Ovary (tissue), 9 donors: ENCODE measurements around the gene ADAMTS17. TPM values are rescaled to one million over a fixed set of nuclear protein-coding genes. Genes with fewer than 3 reads are reported as not detected.

ENCODE experiments used
- DNase-seq, 5 donors: peaks; one replicate each; pipeline ENCODE4 v3.0.0-alpha.2; 2019 to 2020
- H3K27ac ChIP-seq, 2 donors: fragments of 200-600 bp; one replicate each; pipeline versions ENCODE4 v1.5.1 to v1.8.0; 2019 to 2022
- H3K27me3 ChIP-seq: fragments of 200-600 bp; one replicate; pipeline ENCODE4 v1.8.0; 2022
- H3K36me3 ChIP-seq: fragments of 200-600 bp; sonication (generic); one replicate; pipeline ENCODE4 v1.5.1; 2019
- H3K4me1 ChIP-seq: one replicate; pipeline ENCODE4 v1.8.1; 2013; ENCODE audit warnings: mild to moderate bottlenecking, moderate library complexity; ENCODE audit not compliant: insufficient read depth
- H3K4me3 ChIP-seq: fragments of 200-600 bp; sonication (generic); one replicate; pipeline ENCODE4 v1.5.1; 2017
- H3K9me3 ChIP-seq, 2 donors: fragments of 200-600 bp in 1 of 2; sonication (generic) in 1 of 2; one replicate each; pipeline versions ENCODE4 v1.5.1 to v1.8.1; 2013 to 2019; ENCODE audit warnings: mild to moderate bottlenecking in 1 of 2, moderate library complexity in 1 of 2
- CTCF ChIP-seq, 3 donors: fragments of 450-650 bp in 2 of 3; fragments of 200-600 bp in 1 of 3; IDR thresholded peaks; one replicate each; pipeline versions ENCODE4 v1.5.1 to v1.8.0; 2016 to 2022; ENCODE audit warnings: antibody characterized with exemption in 3 of 3, mild to moderate bottlenecking in 1 of 3
- EP300 ChIP-seq: sonication (generic); formaldehyde crosslinking; IDR thresholded peaks from one replicate; pipeline ENCODE4 v1.6.1; 2017; ENCODE audit warnings: antibody characterized with exemption
- POLR2A ChIP-seq: fragments of 450-650 bp; IDR thresholded peaks from one replicate; pipeline ENCODE4 v1.6.1; 2017; ENCODE audit warnings: antibody characterized with exemption, mild to moderate bottlenecking, moderate library complexity
- WGBS, 3 donors: extraction: QIAGEN DNeasy Blood & Tissue Kit in 1 of 3; methylation state at CpG; one replicate each; pipeline versions ENCODE4 v1.1.5 to v1.1.7; 2013 to 2017; 5-methylcytosine and 5-hydroxymethylcytosine counted together
- intact Hi-C, 4 donors: fragments of 100-400 bp; cut with DNase I; formaldehyde crosslinking; loops; one replicate each; pipeline versions ENCODE4 v1.11.0 to v1.15.1; 2022 to 2023
- polyA plus RNA-seq, 2 donors: library from polyadenylated mRNA; stranded (reverse); fragments of 200-250 nt in 1 of 2; fragments of 350-450 nt in 1 of 2; fragmentation: Illumina TruSeq in 1 of 2; extraction: RNeasy Lipid Tissue Mini Kit (QIAGEN cat#74804) in 1 of 2; gene quantifications; one replicate each; pipeline ENCODE4 v1.2.3, GENCODE V29; 2013 to 2014
- total RNA-seq, 7 donors: library from RNA; depleted of rRNA in 2 of 7; stranded (reverse); fragments of >200 nt in 2 of 7; fragmentation: NEBNext Ultra II Directional in 3 of 7; extraction: Animal tissue kit (Norgen Biotek cat#: 25700) in 3 of 7; gene quantifications; one replicate each; pipeline versions ENCODE4 v1.1.0 to v1.2.4, GENCODE V29; 2016 to 2023
- donor health status: DM: no; HTN: no; CAD: no; lungs with moderate emphysema.
- donor health status: DM: no; HTN: no; CAD: no.
- donor health status: Bipolar disorder and iron deficiency.
- donor health status: DM: yes; HTN: yes; CAD: no.
- donor health status: DM: no; HTN: no; CAD: no.
- donor health status: DM: yes; HTN: yes; CAD: no.

ADAMTS17 gene
- total and polyA plus RNA-seq, 9 donors: 1.3 to 11.3 (median 5.9) TPM

- Histone ChIP-seq H3K9me3 (no peaks in the 10 kb centered on the region), H3K4me1 (no peaks in the 10 kb centered on the region), H3K4me3 (no peak overlapping the region), H3K27ac (no peak overlapping the region), H3K27me3 (no peaks in the 10 kb centered on the region), H3K36me3 (no peaks in the 10 kb centered on the region)
- intact Hi-C loops: loop anchor here in 2 of 4 donors (5.0 to 10.0 kb wide), 2 partner anchors 198 to 376 kb away; no protein-coding TSS in a partner anchor
- TF ChIP-seq POLR2A (no peak), EP300 (no peak), CTCF (IDR thresholded peaks at IDR 0.05) (no peak)
- DNase-seq: no peak
- WGBS, 3 donors: 92 to 96% (median 93%) methylated on average over 12 of the region's 12 CpGs
These were observed 11.1 kb downstream of the ADAMTS17 start for GRCh38 chr15:100330629-100331215.

GRCh38 chr15:100330221-100330620, 11.6 kb downstream of the ADAMTS17 start:
- WGBS, 3 donors: 88 to 90% (median 89%) methylated on average over 10 of the region's 10 CpGs
- Histone ChIP-seq H3K9me3 (no peaks in the 10 kb centered on the region), H3K4me3 (no peak overlapping the region), H3K36me3 (no peaks in the 10 kb centered on the region), H3K27ac (no peak overlapping the region), H3K4me1 (no peaks in the 10 kb centered on the region), H3K27me3 (no peaks in the 10 kb centered on the region)
- intact Hi-C loops: loop anchor here in 2 of 4 donors (5.0 to 10.0 kb wide), 2 partner anchors 198 to 375 kb away; no protein-coding TSS in a partner anchor
- DNase-seq: no peak
- TF ChIP-seq POLR2A: no peak
- no peak for TF ChIP-seq CTCF (IDR thresholded peaks at IDR 0.05)
- TF ChIP-seq EP300: no peak

GRCh38 chr15:100328796-100329195, 13.0 kb downstream of the ADAMTS17 start:
- WGBS, 3 donors: 69 to 78% (median 70%) methylated on average over 9 of the region's 9 CpGs
- intact Hi-C loops: no loop called here
- Histone ChIP-seq H3K27me3 (no peaks in the 10 kb centered on the region), H3K9me3 (no peaks in the 10 kb centered on the region), H3K4me3 (no peak overlapping the region), H3K36me3 (no peaks in the 10 kb centered on the region), H3K4me1 (no peaks in the 10 kb centered on the region), H3K27ac (no peak overlapping the region)
- DNase-seq: no peak
- TF ChIP-seq CTCF (IDR thresholded peaks at IDR 0.05): no peak
- no peak for TF ChIP-seq EP300
- no peak for TF ChIP-seq POLR2A

- TF ChIP-seq CTCF (IDR thresholded peaks at IDR 0.05) (no peak), POLR2A (no peak), EP300 (no peak)
- H3K4me1 ChIP-seq: no peaks in the 10 kb centered on the region
- 95 to 99% (median 95%) methylated on average over 4 of the region's 4 CpGs for WGBS, 3 donors
- no peak overlapping the region for H3K27ac ChIP-seq
- DNase-seq: no peak
- no peak overlapping the region for H3K4me3 ChIP-seq
- no peaks in the 10 kb centered on the region for H3K27me3 ChIP-seq
- no peaks in the 10 kb centered on the region for H3K36me3 ChIP-seq
- H3K9me3 ChIP-seq: no peaks in the 10 kb centered on the region
- intact Hi-C loops: no loop called here
These were observed 22.9 kb downstream of the ADAMTS17 start for GRCh38 chr15:100318880-100319279.
